Hepatocyte (in vitro differentiated cells): ENCODE data around the gene CCDC197. TPM values are rescaled to one million over a fixed set of nuclear protein-coding genes. Genes with fewer than 3 reads are reported as not detected.

Source experiments
- DNase-seq: peaks from one replicate; pipeline ENCODE4 v3.0.0-alpha.2; 2016; ENCODE audit warnings: low spot score
- H2AFZ ChIP-seq: fragments of 200-600 bp; sonication (generic); 2 replicates; pipeline ENCODE4 v1.6.0; 2016; ENCODE audit warnings: antibody characterized with exemption, mild to moderate bottlenecking
- H3K27ac ChIP-seq: fragments of 200-600 bp; sonication (generic); 2 replicates; pipeline ENCODE4 v1.5.1; 2016; ENCODE audit warnings: mild to moderate bottlenecking
- H3K27me3 ChIP-seq: fragments of 200-600 bp; sonication (generic); 2 replicates; pipeline ENCODE4 v1.6.1; 2016
- H3K36me3 ChIP-seq: fragments of 200-600 bp; sonication (generic); replicated peaks from 2 replicates; pipeline ENCODE4 v1.5.1; 2016; ENCODE audit warnings: low read depth; ENCODE audit not compliant: insufficient read depth
- H3K4me1 ChIP-seq: fragments of 200-600 bp; sonication (generic); 2 replicates; pipeline ENCODE4 v1.5.1; 2016; ENCODE audit warnings: mild to moderate bottlenecking, moderate library complexity; ENCODE audit not compliant: insufficient read depth
- H3K4me2 ChIP-seq: fragments of 200-600 bp; sonication (generic); 2 replicates; pipeline ENCODE4 v1.6.0; 2016
- H3K4me3 ChIP-seq: fragments of 200-600 bp; sonication (generic); 2 replicates; pipeline ENCODE4 v1.5.1; 2016; ENCODE audit warnings: mild to moderate bottlenecking
- H3K79me2 ChIP-seq: fragments of 200-600 bp; sonication (generic); 2 replicates; pipeline ENCODE4 v1.6.0; 2017; ENCODE audit warnings: mild to moderate bottlenecking
- H3K9me2 ChIP-seq: fragments of 200-600 bp; sonication (generic); replicated peaks from 2 replicates; pipeline ENCODE4 v1.6.0; 2017; ENCODE audit warnings: mild to moderate bottlenecking; ENCODE audit not compliant: insufficient read depth
- H3K9me3 ChIP-seq: fragments of 200-600 bp; sonication (generic); 2 replicates; pipeline ENCODE4 v1.5.1; 2016; ENCODE audit warnings: low read depth, mild to moderate bottlenecking
- H4K20me1 ChIP-seq: fragments of 200-600 bp; sonication (generic); 2 replicates; pipeline ENCODE4 v1.6.0; 2016; ENCODE audit warnings: mild to moderate bottlenecking; ENCODE audit not compliant: insufficient read depth, poor library complexity, severe bottlenecking
- CTCF ChIP-seq: fragments of 200-600 bp; sonication (generic); IDR thresholded peaks from 2 replicates; pipeline ENCODE4 v1.5.1; 2016; ENCODE audit warnings: antibody characterized with exemption, mild to moderate bottlenecking; ENCODE audit not compliant: poor library complexity
- EZH2 ChIP-seq: fragments of 200-600 bp; sonication (generic); IDR thresholded peaks from 2 replicates; pipeline ENCODE4 v1.6.1; 2016; ENCODE audit warnings: antibody characterized with exemption, mild to moderate bottlenecking, borderline replicate concordance
- EZH2phosphoT487 ChIP-seq: fragments of 200-600 bp; sonication (generic); IDR thresholded peaks from one replicate; pipeline ENCODE4 v1.6.1; 2018; ENCODE audit warnings: antibody characterized with exemption, mild to moderate bottlenecking, low read depth, moderate library complexity; ENCODE audit not compliant: unreplicated experiment, severe bottlenecking
- WGBS: methylation state at CpG from one replicate; pipeline ENCODE4 v1.1.6; 2016; ENCODE audit warnings: low lambda C conversion rate; ENCODE audit errors: missing lambda C conversion rate; 5-methylcytosine and 5-hydroxymethylcytosine counted together
- polyA plus RNA-seq: library from polyadenylated mRNA; unstranded; fragments of >200 nt; fragmentation: Nextera tagmentation; extraction: Ambion mirVana; gene quantifications from 2 replicates; pipeline ENCODE4 v1.2.1, GENCODE V29; 2016
- total RNA-seq: library from RNA; depleted of rRNA; stranded (reverse); fragments of >200 nt; gene quantifications from 2 replicates; pipeline ENCODE4 v1.2.3, GENCODE V29; 2014

CCDC197 gene
- total and polyA plus RNA-seq, 2 experiments from 2014 or later, result not detected

GRCh38 chr14:94045563-94046345 is 48.7 kb downstream of the CCDC197 start:
- H3K4me2 ChIP-seq, result no peak overlapping the region
- DNase-seq, result no peak
- H2AFZ ChIP-seq, result no peak overlapping the region
- WGBS, result 95% methylated on average over 19 of the region's 19 CpGs
- no peaks in the 10 kb centered on the region for H3K79me2 ChIP-seq
- no peaks in the 10 kb centered on the region for H3K27me3 ChIP-seq
- H3K27ac ChIP-seq, result no peak overlapping the region
- no peaks in the 10 kb centered on the region for H3K36me3 ChIP-seq
- no peaks in the 10 kb centered on the region for H3K9me3 ChIP-seq
- H3K4me1 ChIP-seq, result no peaks in the 10 kb centered on the region
- TF ChIP-seq EZH2phosphoT487 (no peak), CTCF (no peak), EZH2 (no peak)
- H3K4me3 ChIP-seq, result no peak overlapping the region
- H3K9me2 ChIP-seq, result no peaks in the 10 kb centered on the region
- no peaks in the 10 kb centered on the region for H4K20me1 ChIP-seq

GRCh38 chr14:94046696-94047250 is 49.7 kb downstream of the CCDC197 start:
- no peak overlapping the region for H3K27ac ChIP-seq
- no peak for DNase-seq
- no peaks in the 10 kb centered on the region for H3K27me3 ChIP-seq
- no peak overlapping the region for H3K4me2 ChIP-seq
- WGBS, result 97% methylated on average over 7 of the region's 7 CpGs
- no peaks in the 10 kb centered on the region for H4K20me1 ChIP-seq
- H3K9me3 ChIP-seq, result no peaks in the 10 kb centered on the region
- H3K9me2 ChIP-seq, result no peaks in the 10 kb centered on the region
- TF ChIP-seq EZH2phosphoT487 (no peak), CTCF (no peak), EZH2 (no peak)
- no peaks in the 10 kb centered on the region for H3K79me2 ChIP-seq
- no peaks in the 10 kb centered on the region for H3K4me1 ChIP-seq
- H2AFZ ChIP-seq, result no peak overlapping the region
- no peaks in the 10 kb centered on the region for H3K36me3 ChIP-seq
- H3K4me3 ChIP-seq, result no peak overlapping the region

- Histone ChIP-seq H3K27ac (no peak overlapping the region), H3K79me2 (no peaks in the 10 kb centered on the region), H3K27me3 (no peaks in the 10 kb centered on the region), H3K4me2 (no peak overlapping the region), H3K4me1 (no peaks in the 10 kb centered on the region), H3K4me3 (no peak overlapping the region), H2AFZ (no peak overlapping the region), H3K9me3 (no peaks in the 10 kb centered on the region), H4K20me1 (no peaks in the 10 kb centered on the region), H3K9me2 (no peaks in the 10 kb centered on the region), H3K36me3 (no peaks in the 10 kb centered on the region)
- TF ChIP-seq EZH2phosphoT487 (no peak), CTCF (no peak), EZH2 (no peak)
- DNase-seq, result no peak
- 96% methylated on average over 3 of the region's 3 CpGs for WGBS
Observed at GRCh38 chr14:94047581-94047980, 50.5 kb downstream of the CCDC197 start.
